ENCODE results near the gene MEOX2.

The MEOX2 gene

DNA sequence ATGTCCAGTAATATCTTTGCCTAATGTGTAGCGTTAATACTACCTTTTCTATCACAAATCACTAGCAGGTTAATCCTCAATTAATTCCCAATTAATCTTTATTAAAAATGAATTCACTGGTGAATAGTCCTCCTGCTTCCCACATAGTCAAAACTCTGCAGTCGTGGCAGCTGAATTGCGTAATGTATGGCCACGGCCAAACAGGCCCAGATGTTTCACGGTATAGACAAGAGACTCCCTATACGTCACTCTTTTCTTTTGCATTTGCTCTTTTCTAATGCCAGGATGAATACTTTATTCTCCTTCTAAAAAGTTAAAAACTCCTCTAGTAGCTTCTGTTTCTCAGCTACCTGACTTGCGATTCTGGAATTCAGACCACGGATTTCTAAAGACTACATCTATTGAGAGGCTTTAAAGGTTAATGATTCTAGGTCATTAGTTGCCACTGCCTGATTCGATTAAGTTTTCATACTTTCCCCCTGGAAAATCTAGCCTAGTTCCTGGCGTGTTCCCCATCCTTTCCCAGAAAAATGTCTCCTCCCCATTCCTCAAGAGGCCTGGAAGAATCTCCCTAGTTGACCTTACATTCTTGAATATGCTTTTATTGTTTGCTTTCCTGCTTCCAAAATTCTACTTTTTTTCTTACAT is 16.9 kb downstream of the MEOX2 start:
- DNase-seq, result no peak
- no peak overlapping the region for H3K4me3 ChIP-seq
- no peaks in the 10 kb centered on the region for H3K9me3 ChIP-seq
- intact Hi-C loops (cut with DNase I; ENCODE audit: low total_unique reads), result no loop called here
- H3K27me3 ChIP-seq, result no peaks in the 10 kb centered on the region
- no peak overlapping the region for H3K27ac ChIP-seq
- H3K4me1 ChIP-seq, result no peaks in the 10 kb centered on the region
- TF ChIP-seq, protein P1, sequence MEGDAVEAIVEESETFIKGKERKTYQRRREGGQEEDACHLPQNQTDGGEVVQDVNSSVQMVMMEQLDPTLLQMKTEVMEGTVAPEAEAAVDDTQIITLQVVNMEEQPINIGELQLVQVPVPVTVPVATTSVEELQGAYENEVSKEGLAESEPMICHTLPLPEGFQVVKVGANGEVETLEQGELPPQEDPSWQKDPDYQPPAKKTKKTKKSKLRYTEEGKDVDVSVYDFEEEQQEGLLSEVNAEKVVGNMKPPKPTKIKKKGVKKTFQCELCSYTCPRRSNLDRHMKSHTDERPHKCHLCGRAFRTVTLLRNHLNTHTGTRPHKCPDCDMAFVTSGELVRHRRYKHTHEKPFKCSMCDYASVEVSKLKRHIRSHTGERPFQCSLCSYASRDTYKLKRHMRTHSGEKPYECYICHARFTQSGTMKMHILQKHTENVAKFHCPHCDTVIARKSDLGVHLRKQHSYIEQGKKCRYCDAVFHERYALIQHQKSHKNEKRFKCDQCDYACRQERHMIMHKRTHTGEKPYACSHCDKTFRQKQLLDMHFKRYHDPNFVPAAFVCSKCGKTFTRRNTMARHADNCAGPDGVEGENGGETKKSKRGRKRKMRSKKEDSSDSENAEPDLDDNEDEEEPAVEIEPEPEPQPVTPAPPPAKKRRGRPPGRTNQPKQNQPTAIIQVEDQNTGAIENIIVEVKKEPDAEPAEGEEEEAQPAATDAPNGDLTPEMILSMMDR (IDR thresholded peaks at IDR 0.05), result no peak
- H3K36me3 ChIP-seq, result no peaks in the 10 kb centered on the region

DNA sequence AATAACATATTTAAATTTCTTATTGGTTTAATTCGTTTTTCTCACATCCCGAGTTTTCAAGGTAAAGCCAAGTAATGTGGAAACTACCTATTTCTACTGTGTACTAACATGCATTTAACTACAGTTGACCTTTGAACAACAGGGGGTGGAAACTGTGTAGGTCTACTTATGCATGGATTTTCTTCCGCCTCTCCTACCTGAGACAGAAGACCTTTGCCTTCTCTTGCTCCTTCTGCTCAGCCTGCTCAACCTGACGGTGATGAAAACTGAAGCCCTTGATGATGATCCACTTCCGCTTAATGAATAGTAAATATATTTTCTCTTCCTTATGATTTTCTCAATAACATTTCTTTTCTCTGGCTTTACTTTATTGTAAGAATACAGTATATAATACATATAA is 18.5 kb downstream of the MEOX2 start:
- no peak for DNase-seq
- TF ChIP-seq, protein P1 (IDR thresholded peaks at IDR 0.05), result no peak
- Histone ChIP-seq H3K36me3 (no peaks in the 10 kb centered on the region), H3K27me3 (no peaks in the 10 kb centered on the region), H3K27ac (no peak overlapping the region), H3K4me3 (no peak overlapping the region), H3K4me1 (no peaks in the 10 kb centered on the region), H3K9me3 (no peaks in the 10 kb centered on the region)
- intact Hi-C loops (cut with DNase I; ENCODE audit: low total_unique reads), result no loop called here

DNA sequence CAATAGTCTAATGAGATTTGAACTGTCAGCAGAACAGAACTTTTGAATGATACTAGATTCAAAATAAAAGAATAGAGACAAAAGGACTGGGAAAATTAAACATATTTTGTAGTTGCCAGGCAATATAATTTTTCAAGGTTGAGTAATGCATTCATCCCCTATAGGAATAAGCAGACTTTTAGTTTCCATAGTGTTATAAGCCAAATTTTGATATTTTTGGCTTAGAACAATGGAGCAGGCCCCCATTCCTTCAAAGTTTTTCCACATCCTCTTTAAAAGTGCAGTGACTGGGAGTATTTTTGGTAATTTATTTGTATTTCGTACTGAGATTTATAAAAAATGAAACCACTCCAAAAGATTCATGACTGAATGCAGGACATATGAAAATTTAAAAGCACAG is 24.0 kb downstream of the MEOX2 start:
- Histone ChIP-seq H3K9me3 (no peaks in the 10 kb centered on the region), H3K27ac (no peak overlapping the region), H3K27me3 (no peaks in the 10 kb centered on the region), H3K4me1 (no peaks in the 10 kb centered on the region), H3K36me3 (no peaks in the 10 kb centered on the region), H3K4me3 (no peak overlapping the region)
- intact Hi-C loops (cut with DNase I; ENCODE audit: low total_unique reads), result no loop called here
- no peak for DNase-seq
- TF ChIP-seq, protein P1 (IDR thresholded peaks at IDR 0.05), result no peak

DNA sequence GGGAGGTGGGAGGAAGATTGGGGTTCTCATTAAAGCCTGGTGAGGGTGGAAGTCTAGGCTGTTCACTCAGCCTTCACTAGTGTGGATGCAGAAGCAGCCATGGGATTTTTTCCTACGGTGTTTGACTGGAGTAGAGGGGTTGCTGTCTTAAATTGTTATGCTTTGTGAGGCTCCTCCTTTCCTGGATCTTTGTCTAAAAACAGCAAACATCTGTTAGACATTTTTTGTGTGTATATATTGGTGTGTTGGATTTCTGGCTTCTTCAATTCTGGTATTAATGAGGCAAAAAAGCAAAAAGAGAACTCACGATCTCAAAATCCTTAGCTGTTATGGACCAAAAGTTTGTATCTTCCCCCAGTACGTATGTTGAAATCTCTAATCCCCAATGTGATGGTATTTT is 28.2 kb downstream of the MEOX2 start:
- TF ChIP-seq, protein P1 (IDR thresholded peaks at IDR 0.05), result no peak
- Histone ChIP-seq H3K36me3 (no peaks in the 10 kb centered on the region), H3K27ac (no peak overlapping the region), H3K4me1 (no peaks in the 10 kb centered on the region), H3K4me3 (no peak overlapping the region), H3K27me3 (no peaks in the 10 kb centered on the region), H3K9me3 (no peaks in the 10 kb centered on the region)
- no peak for DNase-seq
- intact Hi-C loops (cut with DNase I; ENCODE audit: low total_unique reads), result no loop called here

DNA sequence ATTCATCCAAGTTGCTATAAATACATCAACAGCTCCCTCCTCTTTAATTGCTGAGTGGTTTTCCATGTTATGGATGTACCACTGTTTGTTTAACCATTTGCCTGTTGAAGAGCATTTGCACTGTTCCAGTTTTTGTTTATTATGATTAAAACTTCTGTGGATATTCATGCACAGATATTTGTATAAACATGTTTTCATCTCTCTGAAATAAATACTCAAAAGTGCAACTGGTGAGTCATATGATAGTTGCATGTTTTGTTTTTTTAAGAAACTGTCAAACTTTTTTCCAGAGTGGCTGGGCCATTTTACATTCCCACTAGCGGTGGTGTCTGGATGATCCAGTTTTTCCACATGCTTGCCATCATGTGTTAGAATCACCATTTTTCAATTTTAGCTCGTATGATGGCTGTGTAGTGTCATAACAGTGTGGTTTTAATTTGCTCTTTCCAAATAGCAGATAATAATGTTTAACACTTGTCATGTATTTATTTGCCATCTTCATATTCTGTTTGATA is 33.6 kb downstream of the MEOX2 start:
- H3K36me3 ChIP-seq, result no peaks in the 10 kb centered on the region
- TF ChIP-seq, protein P1 (IDR thresholded peaks at IDR 0.05), result no peak
- intact Hi-C loops (cut with DNase I; ENCODE audit: low total_unique reads), result no loop called here

More for the DNA sequence above, 33.6 kb downstream of the MEOX2 start:
- H3K27ac ChIP-seq, result peak overlapping the region in 1 of 2 donors; percentile 3
- no peaks in the 10 kb centered on the region for H3K9me3 ChIP-seq
- H3K27me3 ChIP-seq, result no peaks in the 10 kb centered on the region
- H3K4me1 ChIP-seq, result peaks cover 0 to 17% (median 6%) of the 10 kb centered on the region in 4 donors
- DNase-seq, result no peak
- no peak overlapping the region for H3K4me3 ChIP-seq

Measured in tibial artery (tissue), 4 donors.